Fibroblast of lung (primary cell): ENCODE measurements around the gene SPATA32.

ENCODE experiments used
- EZH2 ChIP-seq: IDR thresholded peaks from 2 replicates; pipeline ENCODE4 v1.5.1; 2012; ENCODE audit warnings: low read length, control low read depth, mild to moderate bottlenecking; ENCODE audit errors: missing control alignments
- TF ChIP-seq, protein P1 (sequence below), 2 donors: IDR thresholded peaks in 1 of 2; conservative IDR thresholded peaks in 1 of 2; 1 replicate in 1 of 2; 2 replicates in 1 of 2; pipeline ENCODE4 v1.5.1; 2011 to 2012; ENCODE audit warnings: low read length in 2 of 2, control low read depth in 1 of 2, inconsistent platforms in 1 of 2, low read depth in 1 of 2, mild to moderate bottlenecking in 1 of 2

DNA sequence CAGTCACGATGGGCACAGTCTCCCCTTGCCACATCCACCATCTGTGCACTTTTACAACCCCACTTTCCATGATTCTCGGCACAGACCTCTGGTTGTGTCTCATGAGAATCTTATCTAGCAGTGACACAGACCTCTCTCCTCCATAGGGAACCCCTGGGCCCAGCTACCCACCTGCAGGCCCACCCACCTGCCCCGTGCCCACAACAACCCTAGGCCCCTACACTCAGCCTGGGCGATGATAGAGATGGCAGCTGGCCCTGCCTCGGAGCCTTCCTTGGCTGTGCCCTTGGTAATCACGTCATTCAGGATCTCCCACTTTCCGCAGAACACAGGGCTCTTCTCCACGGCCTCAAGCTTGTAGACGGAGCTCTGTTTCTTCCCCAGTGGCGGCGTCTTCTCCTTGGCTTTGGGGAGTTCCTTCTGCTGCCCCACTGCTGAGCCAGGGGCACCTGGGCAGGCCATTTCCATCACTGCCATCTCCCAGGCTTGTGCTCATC lies 28.4 kb upstream of the SPATA32 start:
- TF ChIP-seq, protein P1, sequence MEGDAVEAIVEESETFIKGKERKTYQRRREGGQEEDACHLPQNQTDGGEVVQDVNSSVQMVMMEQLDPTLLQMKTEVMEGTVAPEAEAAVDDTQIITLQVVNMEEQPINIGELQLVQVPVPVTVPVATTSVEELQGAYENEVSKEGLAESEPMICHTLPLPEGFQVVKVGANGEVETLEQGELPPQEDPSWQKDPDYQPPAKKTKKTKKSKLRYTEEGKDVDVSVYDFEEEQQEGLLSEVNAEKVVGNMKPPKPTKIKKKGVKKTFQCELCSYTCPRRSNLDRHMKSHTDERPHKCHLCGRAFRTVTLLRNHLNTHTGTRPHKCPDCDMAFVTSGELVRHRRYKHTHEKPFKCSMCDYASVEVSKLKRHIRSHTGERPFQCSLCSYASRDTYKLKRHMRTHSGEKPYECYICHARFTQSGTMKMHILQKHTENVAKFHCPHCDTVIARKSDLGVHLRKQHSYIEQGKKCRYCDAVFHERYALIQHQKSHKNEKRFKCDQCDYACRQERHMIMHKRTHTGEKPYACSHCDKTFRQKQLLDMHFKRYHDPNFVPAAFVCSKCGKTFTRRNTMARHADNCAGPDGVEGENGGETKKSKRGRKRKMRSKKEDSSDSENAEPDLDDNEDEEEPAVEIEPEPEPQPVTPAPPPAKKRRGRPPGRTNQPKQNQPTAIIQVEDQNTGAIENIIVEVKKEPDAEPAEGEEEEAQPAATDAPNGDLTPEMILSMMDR (conservative IDR thresholded peaks at IDR 0.05 in 1 of 2, IDR thresholded peaks at IDR 0.05 in 1 of 2; ENCODE audit: low read depth in 1 of 2, low read length in 2 of 2): no peak
- TF ChIP-seq EZH2: no peak
